GM19455 (cell line): ENCODE results near the gene PPOX.

Source experiments
- ATAC-seq: cut with Tn5 transposase; IDR thresholded peaks from one replicate; pipeline ENCODE4 v1.9.1; 2021; ENCODE audit not compliant: unreplicated experiment

Gene PPOX

GRCh38 chr1:161175771-161176453 lies 9.7 kb downstream of the PPOX start:
- ATAC-seq, result no peak

- ATAC-seq, result no peak
Observed at GRCh38 chr1:161176468-161177111, 10.4 kb downstream of the PPOX start.

- ATAC-seq, result peak; percentile 73
Observed at GRCh38 chr1:161177112-161177935, 11.1 kb downstream of the PPOX start, which contains the start of gene B4GALT3. Gene B4GALT3 (minus strand): TSS chr1:161177507. CDS start chr1:161176060, 1,447 bp downstream.

- ATAC-seq, result no peak
Observed at GRCh38 chr1:161177936-161178244, 11.7 kb downstream of the PPOX start.

- no peak for ATAC-seq
Observed at GRCh38 chr1:161179698-161180097, 13.5 kb downstream of the PPOX start.

GRCh38 chr1:161180639-161181038 lies 14.4 kb downstream of the PPOX start:
- ATAC-seq, result no peak

GRCh38 chr1:161182214-161182613 lies 16.0 kb downstream of the PPOX start:
- peak; percentile 49 for ATAC-seq

- peak; percentile 66 for ATAC-seq
Observed at GRCh38 chr1:161185282-161185682, 19.1 kb downstream of the PPOX start.

- ATAC-seq, result no peak
Observed at GRCh38 chr1:161185732-161186311, 19.6 kb downstream of the PPOX start.

- ATAC-seq, result no peak
Observed at GRCh38 chr1:161187311-161187710, 21.1 kb downstream of the PPOX start.

- no peak for ATAC-seq
Observed at GRCh38 chr1:161188381-161188780, 22.2 kb downstream of the PPOX start.

GRCh38 chr1:161189036-161189435 lies 22.8 kb downstream of the PPOX start:
- no peak for ATAC-seq

GRCh38 chr1:161190962-161191521 lies 24.8 kb downstream of the PPOX start:
- ATAC-seq, result no peak

- ATAC-seq, result no peak
Observed at GRCh38 chr1:161191971-161192370, 25.7 kb downstream of the PPOX start.

GRCh38 chr1:161192476-161193465 lies 26.5 kb downstream of the PPOX start:
- peak; percentile 59 for ATAC-seq

- no peak for ATAC-seq
Observed at GRCh38 chr1:161193561-161194235, 27.5 kb downstream of the PPOX start.

GRCh38 chr1:161195171-161195570 lies 28.9 kb downstream of the PPOX start:
- no peak for ATAC-seq

GRCh38 chr1:161196111-161196510 lies 29.9 kb downstream of the PPOX start:
- ATAC-seq, result no peak
